Stomach smooth muscle (tissue), 2 donors: ENCODE measurements around the gene DNMBP.

Experiments
- H3K27ac ChIP-seq: one replicate; pipeline ENCODE4 v1.7.0; 2013; ENCODE audit warnings: mild to moderate bottlenecking, low read length, inconsistent platforms
- H3K27me3 ChIP-seq, 2 donors: one replicate each; pipeline ENCODE4 v1.7.0; 2013; ENCODE audit warnings: low read length in 2 of 2; ENCODE audit not compliant: insufficient read depth in 2 of 2, control insufficient read depth in 1 of 2
- H3K36me3 ChIP-seq, 2 donors: one replicate each; pipeline ENCODE4 v1.7.0; 2013; ENCODE audit warnings: low read length in 2 of 2; ENCODE audit not compliant: control insufficient read depth in 2 of 2, insufficient read depth in 2 of 2
- H3K4me1 ChIP-seq: one replicate; pipeline ENCODE4 v1.7.0; 2013; ENCODE audit warnings: low read length; ENCODE audit not compliant: control insufficient read depth, insufficient read depth
- H3K4me3 ChIP-seq, 2 donors: one replicate each; pipeline ENCODE4 v1.7.0; 2013; ENCODE audit warnings: low read length in 2 of 2
- H3K9ac ChIP-seq, 2 donors: one replicate each; pipeline ENCODE4 v1.7.0; 2013; ENCODE audit warnings: low read length in 2 of 2, mild to moderate bottlenecking in 1 of 2
- H3K9me3 ChIP-seq, 2 donors: one replicate each; pipeline ENCODE4 v1.7.0; 2013; ENCODE audit warnings: low read length in 2 of 2; ENCODE audit not compliant: control insufficient read depth in 2 of 2
- donor health status: healthy.
- donor health status: Pancreatic carcinoma.

DNMBP gene

GRCh38 chr10:99926925-99927720 lies 82.6 kb downstream of the DNMBP start:
- Histone ChIP-seq H3K4me3 (peak overlapping the region in 1 of 2 donors; percentile 36), H3K4me1 (peaks cover 19% of the 10 kb centered on the region), H3K27me3 (no peaks in the 10 kb centered on the region), H3K36me3 (peaks cover 0 to 2% of the 10 kb centered on the region in 2 donors), H3K9ac (no peak overlapping the region), H3K9me3 (no peaks in the 10 kb centered on the region), H3K27ac (no peak overlapping the region)

- peaks cover 0 to 2% of the 10 kb centered on the region in 2 donors for H3K36me3 ChIP-seq
- peaks cover 19% of the 10 kb centered on the region for H3K4me1 ChIP-seq
- H3K4me3 ChIP-seq = no peak overlapping the region
- no peaks in the 10 kb centered on the region for H3K27me3 ChIP-seq
- no peaks in the 10 kb centered on the region for H3K9me3 ChIP-seq
- H3K9ac ChIP-seq = no peak overlapping the region
- H3K27ac ChIP-seq = no peak overlapping the region
These were observed 85.1 kb downstream of the DNMBP start for GRCh38 chr10:99924451-99925255.

GRCh38 chr10:99921948-99922347 lies 87.8 kb downstream of the DNMBP start:
- Histone ChIP-seq H3K4me1 (peaks cover 10% of the 10 kb centered on the region), H3K9ac (no peak overlapping the region), H3K9me3 (no peaks in the 10 kb centered on the region), H3K36me3 (peaks cover 0 to 2% of the 10 kb centered on the region in 2 donors), H3K27me3 (no peaks in the 10 kb centered on the region), H3K4me3 (no peak overlapping the region), H3K27ac (no peak overlapping the region)

GRCh38 chr10:99920901-99921300 lies 88.8 kb downstream of the DNMBP start:
- H3K27me3 ChIP-seq = no peaks in the 10 kb centered on the region
- no peak overlapping the region for H3K4me3 ChIP-seq
- H3K27ac ChIP-seq = no peak overlapping the region
- no peaks in the 10 kb centered on the region for H3K9me3 ChIP-seq
- H3K4me1 ChIP-seq = peaks cover 4% of the 10 kb centered on the region
- H3K9ac ChIP-seq = no peak overlapping the region
- peaks cover 0 to 2% of the 10 kb centered on the region in 2 donors for H3K36me3 ChIP-seq

- H3K9me3 ChIP-seq = no peaks in the 10 kb centered on the region
- no peak overlapping the region for H3K27ac ChIP-seq
- H3K4me1 ChIP-seq = peaks cover 4% of the 10 kb centered on the region
- no peak overlapping the region for H3K9ac ChIP-seq
- no peaks in the 10 kb centered on the region for H3K27me3 ChIP-seq
- H3K4me3 ChIP-seq = no peak overlapping the region
- H3K36me3 ChIP-seq = peaks cover 0 to 2% of the 10 kb centered on the region in 2 donors
These were observed 89.3 kb downstream of the DNMBP start for GRCh38 chr10:99920486-99920885.

- Histone ChIP-seq H3K9me3 (no peaks in the 10 kb centered on the region), H3K27me3 (no peaks in the 10 kb centered on the region), H3K27ac (peak overlapping the region; percentile 62), H3K36me3 (peaks cover 0 to 2% of the 10 kb centered on the region in 2 donors), H3K4me1 (no peaks in the 10 kb centered on the region), H3K4me3 (peak overlapping the region; percentile 67 to 69), H3K9ac (peak overlapping the region; percentile 1 to 79)
These were observed 91.6 kb downstream of the DNMBP start for GRCh38 chr10:99917963-99918825.

GRCh38 chr10:99916776-99917175 lies 93.0 kb downstream of the DNMBP start:
- Histone ChIP-seq H3K4me3 (no peak overlapping the region), H3K9ac (no peak overlapping the region), H3K27ac (no peak overlapping the region), H3K9me3 (no peaks in the 10 kb centered on the region), H3K27me3 (no peaks in the 10 kb centered on the region), H3K4me1 (no peaks in the 10 kb centered on the region), H3K36me3 (peaks cover 0 to 2% of the 10 kb centered on the region in 2 donors)

GRCh38 chr10:99915414-99915813 lies 94.3 kb downstream of the DNMBP start:
- Histone ChIP-seq H3K4me3 (no peak overlapping the region), H3K9me3 (no peaks in the 10 kb centered on the region), H3K9ac (no peak overlapping the region), H3K4me1 (no peaks in the 10 kb centered on the region), H3K27ac (no peak overlapping the region), H3K36me3 (peaks cover 0 to 2% of the 10 kb centered on the region in 2 donors), H3K27me3 (no peaks in the 10 kb centered on the region)

GRCh38 chr10:99914236-99914635 lies 95.5 kb downstream of the DNMBP start:
- no peaks in the 10 kb centered on the region for H3K9me3 ChIP-seq
- H3K4me3 ChIP-seq = no peak overlapping the region
- no peak overlapping the region for H3K27ac ChIP-seq
- H3K27me3 ChIP-seq = no peaks in the 10 kb centered on the region
- H3K9ac ChIP-seq = no peak overlapping the region
- no peaks in the 10 kb centered on the region for H3K4me1 ChIP-seq
- no peaks in the 10 kb centered on the region for H3K36me3 ChIP-seq

GRCh38 chr10:99913831-99914235 lies 95.9 kb downstream of the DNMBP start:
- Histone ChIP-seq H3K9ac (no peak overlapping the region), H3K4me1 (no peaks in the 10 kb centered on the region), H3K27me3 (no peaks in the 10 kb centered on the region), H3K36me3 (no peaks in the 10 kb centered on the region), H3K27ac (no peak overlapping the region), H3K4me3 (no peak overlapping the region), H3K9me3 (no peaks in the 10 kb centered on the region)
